HG02884 (cell line): ENCODE results near the gene SRMS.

Experiments used
- ATAC-seq: cut with Tn5 transposase; IDR thresholded peaks from one replicate; pipeline ENCODE4 v1.9.1; 2021; ENCODE audit warnings: mild to moderate bottlenecking, moderate library complexity; ENCODE audit not compliant: unreplicated experiment

Gene SRMS

GRCh38 chr20:63553933-63554290, 6.4 kb upstream of the SRMS start, which contains the start of gene FNDC11:
Gene FNDC11, plus strand, starts transcription at chr20:63554159. Its CDS starts 1,505 bp downstream, at chr20:63555664.
- ATAC-seq, result peak; percentile 24

- ATAC-seq, result peak; percentile 34
Observed at GRCh38 chr20:63553251-63553932, 5.8 kb upstream of the SRMS start.

GRCh38 chr20:63552481-63553249, 5.1 kb upstream of the SRMS start:
- ATAC-seq, result peak; percentile 31

- ATAC-seq, result no peak
Observed at GRCh38 chr20:63551068-63551467, 3.5 kb upstream of the SRMS start.

GRCh38 chr20:63549679-63550282, 2.2 kb upstream of the SRMS start:
- ATAC-seq, result no peak

- no peak for ATAC-seq
Observed at GRCh38 chr20:63549019-63549418, 1.5 kb upstream of the SRMS start.

- ATAC-seq, result no peak
Observed at GRCh38 chr20:63548542-63548941, 993 bp upstream of the SRMS start.

- no peak for ATAC-seq
Observed at GRCh38 chr20:63546956-63547724, 409 bp downstream of the SRMS start.

- ATAC-seq, result no peak
Observed at GRCh38 chr20:63546256-63546955, 1.1 kb downstream of the SRMS start.

- no peak for ATAC-seq
Observed at GRCh38 chr20:63545814-63546213, 1.7 kb downstream of the SRMS start.

- no peak for ATAC-seq
Observed at GRCh38 chr20:63544958-63545516, 2.5 kb downstream of the SRMS start.

- ATAC-seq, result no peak
Observed at GRCh38 chr20:63544241-63544957, 3.1 kb downstream of the SRMS start.

- no peak for ATAC-seq
Observed at GRCh38 chr20:63543733-63544132, 3.8 kb downstream of the SRMS start.

- no peak for ATAC-seq
Observed at GRCh38 chr20:63543131-63543530, 4.4 kb downstream of the SRMS start.

- ATAC-seq, result no peak
Observed at GRCh38 chr20:63542696-63543095, 4.9 kb downstream of the SRMS start.

GRCh38 chr20:63542031-63542559, 5.5 kb downstream of the SRMS start:
- ATAC-seq, result no peak

GRCh38 chr20:63541371-63541770, 6.2 kb downstream of the SRMS start:
- ATAC-seq, result no peak

- no peak for ATAC-seq
Observed at GRCh38 chr20:63540417-63541186, 6.9 kb downstream of the SRMS start.
